Adipocyte (in vitro differentiated cells): ENCODE results near the gene MEAK7.

ENCODE experiments used
- DNase-seq: peaks from one replicate; pipeline ENCODE4 v3.0.0-alpha.2; 2015; ENCODE audit warnings: low read depth
- H3K27me3 ChIP-seq: replicated peaks from 2 replicates; pipeline ENCODE4 v1.7.0; 2013; ENCODE audit warnings: mild to moderate bottlenecking, low read length, moderate library complexity; ENCODE audit not compliant: control insufficient read depth, insufficient read depth
- H3K36me3 ChIP-seq: 2 replicates; pipeline ENCODE4 v1.7.0; 2013; ENCODE audit warnings: low read length, mild to moderate bottlenecking, moderate library complexity; ENCODE audit not compliant: control insufficient read depth, insufficient read depth, severe bottlenecking
- H3K4me1 ChIP-seq: 2 replicates; pipeline ENCODE4 v1.7.0; 2013; ENCODE audit warnings: mild to moderate bottlenecking, low read length, moderate library complexity; ENCODE audit not compliant: control insufficient read depth, insufficient read depth
- H3K4me3 ChIP-seq: 2 replicates; pipeline ENCODE4 v1.7.0; 2013; ENCODE audit warnings: mild to moderate bottlenecking, low read length, moderate library complexity
- H3K9ac ChIP-seq: 2 replicates; pipeline ENCODE4 v1.7.0; 2013; ENCODE audit warnings: mild to moderate bottlenecking, low read length, moderate library complexity
- H3K9me3 ChIP-seq: 2 replicates; pipeline ENCODE4 v1.7.0; 2013; ENCODE audit warnings: mild to moderate bottlenecking, low read length, moderate library complexity; ENCODE audit not compliant: control insufficient read depth

Gene MEAK7

DNA sequence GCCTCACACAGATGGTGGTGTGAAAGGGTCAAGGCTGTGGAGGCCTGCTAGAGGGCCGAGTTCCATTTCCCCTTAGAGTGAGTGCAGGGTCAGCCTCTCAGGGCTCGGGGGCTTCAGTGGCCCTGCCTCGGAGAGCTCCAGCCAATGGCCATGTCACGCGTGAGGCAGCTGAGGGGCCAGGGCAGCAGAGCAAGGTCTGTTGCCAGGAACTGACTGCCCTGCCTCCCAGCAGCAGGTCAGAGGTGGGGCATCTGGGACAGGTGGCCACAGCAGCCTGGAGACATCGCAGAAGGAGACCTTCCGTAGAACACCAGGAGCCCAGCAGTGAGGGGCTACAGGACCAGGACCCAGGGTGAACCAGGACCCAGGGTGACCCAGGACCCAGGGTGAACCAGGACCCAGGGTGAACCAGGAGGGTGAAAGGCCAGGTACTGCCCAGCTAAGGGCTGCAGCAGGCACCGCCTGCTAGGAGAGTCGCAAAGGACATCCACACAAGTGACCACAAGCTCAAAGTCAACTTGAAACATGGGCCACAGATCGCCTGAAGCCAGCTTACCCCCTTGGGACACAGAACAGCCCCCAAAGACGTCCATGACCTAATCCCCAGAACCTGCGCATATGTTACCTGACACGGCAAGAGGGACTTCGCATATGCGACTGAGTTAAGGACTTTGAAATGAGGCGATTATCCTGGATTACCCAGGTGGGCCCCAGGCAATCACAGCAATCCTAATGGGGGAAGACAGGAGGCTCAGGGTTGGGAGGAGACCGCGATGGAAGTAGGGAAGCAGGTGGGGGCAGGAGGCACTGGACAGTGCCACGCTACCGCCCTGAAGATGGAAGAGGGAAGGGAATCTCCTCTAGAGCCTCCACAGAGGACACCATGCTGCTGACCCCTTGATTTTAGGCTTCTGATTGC is 4.8 kb upstream of the MEAK7 start:
- Histone ChIP-seq H3K27me3 (no peaks in the 10 kb centered on the region), H3K9ac (no peak overlapping the region), H3K4me3 (no peak overlapping the region), H3K36me3 (no peaks in the 10 kb centered on the region), H3K9me3 (no peaks in the 10 kb centered on the region), H3K4me1 (peaks cover 12% of the 10 kb centered on the region)
- no peak for DNase-seq

DNA sequence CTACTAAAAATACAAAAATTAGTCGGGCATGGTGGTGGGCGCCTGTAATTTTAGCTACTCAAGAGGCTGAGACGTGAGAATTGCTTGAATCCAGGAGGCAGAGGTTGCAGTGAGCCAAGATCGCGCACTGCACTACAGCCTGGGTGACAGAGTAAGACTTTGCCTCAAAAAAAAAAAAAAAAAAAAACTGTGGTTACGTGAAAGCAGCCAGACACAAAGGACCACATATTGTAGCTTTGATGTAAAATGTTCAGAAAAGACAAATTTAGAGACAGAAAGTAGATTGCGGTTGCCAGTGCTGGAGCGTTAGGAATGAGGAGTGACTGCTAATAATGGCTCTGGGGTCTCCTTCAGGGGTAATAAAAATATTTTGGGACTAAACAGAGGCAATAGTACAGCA is 4.0 kb upstream of the MEAK7 start:
- H3K4me3 ChIP-seq, result no peak overlapping the region
- no peaks in the 10 kb centered on the region for H3K9me3 ChIP-seq
- H3K9ac ChIP-seq, result no peak overlapping the region
- H3K4me1 ChIP-seq, result peaks cover 18% of the 10 kb centered on the region
- no peaks in the 10 kb centered on the region for H3K27me3 ChIP-seq
- H3K36me3 ChIP-seq, result no peaks in the 10 kb centered on the region
- DNase-seq, result no peak

DNA sequence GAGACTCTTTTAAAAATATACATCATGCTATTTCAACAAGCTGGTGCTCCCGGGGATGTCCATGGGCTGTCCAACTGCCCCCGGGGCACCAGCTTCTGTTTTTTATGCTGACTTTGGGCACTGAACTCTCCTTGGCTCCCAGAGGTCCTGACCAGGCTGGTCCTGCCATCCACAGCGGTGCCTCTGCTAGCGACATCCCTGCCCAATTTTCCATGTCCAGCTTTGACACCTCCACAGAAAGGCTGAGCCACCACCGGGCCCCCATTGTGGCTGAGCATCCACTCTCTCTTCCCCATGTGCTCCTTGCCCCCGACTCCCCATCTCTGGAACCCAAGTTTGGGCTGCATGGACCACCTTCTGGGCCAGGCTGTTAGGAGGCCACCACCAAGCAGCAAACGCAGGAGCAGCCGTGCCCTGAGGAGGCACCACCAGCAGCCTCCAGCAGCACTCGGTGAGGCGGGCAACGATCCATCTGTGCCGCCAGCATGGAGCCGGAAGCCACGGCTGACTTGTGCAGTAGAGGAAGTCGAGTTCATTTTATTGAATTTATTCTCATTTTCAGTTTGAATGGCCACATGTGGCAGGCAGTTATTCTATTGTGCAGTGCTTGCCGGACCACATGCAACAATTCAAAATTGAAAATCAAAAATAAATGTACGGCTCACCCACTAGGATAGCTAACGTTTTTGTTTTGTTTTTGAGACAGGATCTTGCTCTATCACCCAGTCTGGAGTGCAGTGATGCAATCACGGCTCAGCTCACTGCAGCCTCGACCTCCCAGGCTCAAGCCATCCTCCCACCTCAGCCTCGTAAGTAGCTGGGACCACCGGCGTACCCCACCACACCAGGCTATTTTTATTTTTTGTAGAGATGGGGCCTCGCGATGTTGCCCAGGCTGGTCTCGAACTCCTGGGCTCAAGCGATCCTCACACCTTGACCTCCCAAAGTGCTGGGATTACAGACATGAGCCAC is 2.8 kb upstream of the MEAK7 start:
- H3K4me3 ChIP-seq, result no peak overlapping the region
- peaks cover 2% of the 10 kb centered on the region for H3K36me3 ChIP-seq
- peaks cover 23% of the 10 kb centered on the region for H3K4me1 ChIP-seq
- H3K9ac ChIP-seq, result no peak overlapping the region
- H3K27me3 ChIP-seq, result no peaks in the 10 kb centered on the region
- DNase-seq, result no peak
- no peaks in the 10 kb centered on the region for H3K9me3 ChIP-seq

DNA sequence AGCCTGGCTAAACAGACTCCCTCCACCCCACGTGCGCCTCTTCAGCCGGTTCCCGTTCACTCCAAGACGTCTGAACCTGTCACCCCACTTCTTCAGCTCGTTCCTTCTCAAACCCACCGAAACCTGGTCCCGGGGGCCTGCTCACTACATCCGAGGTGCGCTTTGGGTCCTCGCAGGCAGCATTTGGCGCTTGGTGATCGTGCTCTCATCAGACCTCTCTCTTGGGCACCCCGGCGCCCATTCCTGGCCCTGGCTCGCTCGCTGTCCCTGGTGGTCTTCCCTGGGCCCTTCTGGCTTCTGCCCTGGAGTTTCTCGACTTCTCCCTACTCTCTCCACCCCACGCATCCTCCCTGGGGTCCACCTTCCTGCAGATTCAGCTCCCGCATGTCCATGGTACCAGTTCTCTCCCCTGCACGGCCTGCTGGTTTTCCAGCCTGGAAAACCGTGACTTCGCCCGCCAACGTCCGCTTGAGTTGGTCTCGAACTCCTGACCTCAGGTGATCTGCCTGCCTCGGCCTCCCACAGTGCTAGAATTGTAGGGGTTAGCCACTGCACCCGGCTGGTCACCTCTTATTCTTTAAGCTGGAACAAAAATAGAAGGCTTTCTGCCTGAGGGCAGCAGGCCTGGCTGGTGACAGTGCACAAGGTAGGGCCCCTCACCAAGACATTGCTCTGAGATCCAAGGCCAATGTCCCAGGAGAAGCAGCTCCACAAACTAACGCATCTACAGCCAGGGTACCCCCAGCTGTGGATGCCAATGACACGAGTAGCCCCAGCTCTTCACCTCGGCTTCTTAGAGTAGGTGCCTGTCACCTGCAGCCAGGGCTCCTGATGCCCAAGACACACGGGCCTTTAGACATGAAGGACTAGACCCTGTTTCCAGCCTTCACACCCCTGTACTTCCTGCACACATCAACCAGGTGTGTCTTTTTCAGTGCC is 1.1 kb upstream of the MEAK7 start:
- peaks cover 18% of the 10 kb centered on the region for H3K4me1 ChIP-seq
- no peaks in the 10 kb centered on the region for H3K27me3 ChIP-seq
- H3K36me3 ChIP-seq, result peaks cover 4% of the 10 kb centered on the region
- H3K9ac ChIP-seq, result peak overlapping the region; percentile 88
- peak overlapping the region; percentile 86 for H3K4me3 ChIP-seq
- no peaks in the 10 kb centered on the region for H3K9me3 ChIP-seq
- no peak for DNase-seq

DNA sequence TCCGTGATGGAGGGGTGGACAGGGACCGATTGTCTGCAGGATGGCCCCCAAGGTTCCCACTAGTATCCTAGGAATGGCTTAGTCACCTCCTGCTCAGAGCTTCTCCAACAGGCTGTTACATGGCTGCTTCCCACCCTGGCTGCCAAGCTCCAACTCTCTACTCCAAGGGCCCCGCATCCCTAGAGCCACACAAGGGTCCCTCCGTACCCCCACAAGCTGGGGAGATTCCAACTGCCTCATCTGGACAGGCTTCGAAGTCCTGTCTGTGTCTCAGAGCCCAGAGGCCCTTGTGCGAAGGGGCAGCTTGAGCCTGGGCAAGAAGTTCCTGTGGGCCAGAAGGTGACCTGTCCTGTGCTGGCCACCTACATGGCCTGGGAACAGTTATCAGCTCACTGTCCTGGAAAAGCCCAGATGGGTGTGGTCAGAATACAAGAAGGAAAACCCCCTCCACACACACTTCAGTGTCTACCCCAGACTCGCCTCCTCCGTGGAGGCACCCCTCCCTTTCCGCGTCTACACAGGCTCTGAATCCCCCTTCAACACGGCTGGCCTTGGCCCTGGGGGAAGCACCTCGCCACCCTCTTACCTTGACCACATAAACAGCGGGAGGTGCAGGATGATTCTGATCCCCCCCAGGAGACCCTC is 586 bp downstream of the MEAK7 start:
- no peaks in the 10 kb centered on the region for H3K27me3 ChIP-seq
- no peaks in the 10 kb centered on the region for H3K9me3 ChIP-seq
- peak overlapping the region; percentile 86 for H3K4me3 ChIP-seq
- peak overlapping the region; percentile 80 for H3K9ac ChIP-seq
- peaks cover 4% of the 10 kb centered on the region for H3K36me3 ChIP-seq
- H3K4me1 ChIP-seq, result peaks cover 18% of the 10 kb centered on the region
- peak; percentile 28 for DNase-seq

DNA sequence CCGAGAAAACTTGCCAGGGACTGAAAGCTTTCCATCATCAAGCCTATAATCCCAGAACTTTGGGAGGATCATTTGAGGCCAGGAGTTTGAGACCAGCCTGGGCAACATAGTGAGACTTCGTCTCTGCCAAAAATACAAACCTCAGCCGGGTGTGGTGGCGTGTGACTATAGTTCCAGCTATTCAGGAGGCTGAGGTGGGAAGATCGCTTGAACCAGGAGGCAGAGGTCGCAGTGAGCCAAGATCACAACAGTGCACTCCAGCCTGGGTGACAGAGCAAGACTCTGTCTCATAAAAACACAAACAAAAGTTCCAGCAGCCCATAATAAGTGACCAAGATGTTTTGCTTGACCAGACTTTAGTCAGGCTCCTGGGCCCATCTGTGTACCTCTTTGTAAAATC is 1.9 kb downstream of the MEAK7 start:
- Histone ChIP-seq H3K4me1 (peaks cover 18% of the 10 kb centered on the region), H3K27me3 (no peaks in the 10 kb centered on the region), H3K36me3 (peaks cover 9% of the 10 kb centered on the region), H3K9me3 (no peaks in the 10 kb centered on the region), H3K9ac (no peak overlapping the region), H3K4me3 (no peak overlapping the region)
- no peak for DNase-seq

DNA sequence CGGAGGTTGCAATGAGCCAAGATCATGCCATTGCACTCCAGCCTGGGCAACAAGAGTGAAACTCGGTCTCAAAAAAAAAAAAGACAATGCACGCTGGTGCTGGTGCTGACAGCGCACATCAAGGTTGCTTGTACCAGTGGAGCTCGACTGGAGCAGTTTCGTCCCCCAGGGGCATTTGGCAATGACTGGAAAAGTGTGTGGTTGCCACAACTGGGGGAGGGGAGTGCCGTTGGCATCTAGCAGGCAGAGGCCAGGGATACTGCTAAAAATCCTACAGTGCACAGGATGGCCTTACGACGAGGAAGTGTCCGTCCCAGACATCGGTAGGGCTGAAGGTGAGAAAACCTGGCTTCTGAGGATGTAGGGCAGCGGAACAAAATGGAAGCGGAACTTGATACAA is 2.4 kb downstream of the MEAK7 start:
- DNase-seq, result no peak
- H3K36me3 ChIP-seq, result peaks cover 14% of the 10 kb centered on the region
- no peak overlapping the region for H3K9ac ChIP-seq
- H3K27me3 ChIP-seq, result no peaks in the 10 kb centered on the region
- no peaks in the 10 kb centered on the region for H3K9me3 ChIP-seq
- H3K4me1 ChIP-seq, result peaks cover 18% of the 10 kb centered on the region
- no peak overlapping the region for H3K4me3 ChIP-seq

DNA sequence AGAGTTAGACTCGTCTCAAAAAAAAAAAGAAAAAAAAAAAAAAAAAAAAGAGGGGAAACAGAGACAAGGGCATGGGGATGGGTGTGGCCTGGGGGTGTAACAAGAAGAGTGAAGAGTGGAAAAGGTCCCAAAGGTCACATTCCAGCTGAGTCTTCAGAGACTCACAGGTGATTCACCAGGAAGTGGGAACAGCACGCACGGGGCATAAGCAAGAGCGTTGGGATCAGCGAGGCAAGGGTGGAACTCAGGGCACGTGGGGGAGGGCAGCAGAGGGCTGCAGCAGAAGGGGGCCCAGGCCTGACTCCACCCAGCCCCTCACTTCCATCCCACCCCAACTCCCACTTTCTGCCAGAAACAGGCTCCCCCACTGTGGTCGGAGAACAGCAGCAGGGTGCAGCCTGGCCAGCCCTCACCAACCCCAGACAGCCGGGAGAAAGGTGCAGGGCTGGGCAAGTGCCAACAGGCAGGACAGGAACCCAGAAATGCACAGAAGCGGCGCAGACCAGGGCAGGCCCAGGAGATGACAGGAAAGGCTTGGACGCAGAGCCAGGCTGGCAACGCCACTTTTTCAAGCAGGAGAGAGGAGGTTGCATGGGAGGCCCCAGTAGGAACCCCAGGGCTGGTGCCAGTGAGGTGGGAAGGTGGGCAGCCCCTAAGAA is 3.3 kb downstream of the MEAK7 start:
- Histone ChIP-seq H3K9ac (no peak overlapping the region), H3K9me3 (no peaks in the 10 kb centered on the region), H3K4me1 (peaks cover 18% of the 10 kb centered on the region), H3K36me3 (peaks cover 23% of the 10 kb centered on the region), H3K4me3 (no peak overlapping the region), H3K27me3 (no peaks in the 10 kb centered on the region)
- no peak for DNase-seq

DNA sequence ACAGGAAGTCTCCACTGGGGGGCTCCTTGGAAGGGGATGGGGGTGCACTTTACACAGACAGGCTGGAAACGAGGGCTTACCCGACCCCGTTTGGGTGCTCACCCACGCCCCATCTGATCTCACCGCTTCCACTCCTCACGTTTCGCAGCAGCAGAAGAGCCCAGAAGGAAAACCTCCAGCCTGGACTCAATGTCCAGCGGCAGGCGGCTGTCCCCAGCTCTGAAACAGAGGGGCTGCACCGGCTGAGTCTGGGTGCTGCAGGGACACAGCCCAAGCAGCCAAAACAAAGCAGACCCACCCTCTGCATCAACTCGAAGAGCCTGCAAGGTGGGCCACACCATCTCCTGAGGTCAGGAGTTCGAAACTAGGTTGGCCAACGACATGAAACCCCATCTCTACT is 3.9 kb downstream of the MEAK7 start:
- Histone ChIP-seq H3K36me3 (peaks cover 29% of the 10 kb centered on the region), H3K27me3 (no peaks in the 10 kb centered on the region), H3K9me3 (no peaks in the 10 kb centered on the region), H3K9ac (no peak overlapping the region), H3K4me3 (no peak overlapping the region), H3K4me1 (peaks cover 18% of the 10 kb centered on the region)
- DNase-seq, result no peak

DNA sequence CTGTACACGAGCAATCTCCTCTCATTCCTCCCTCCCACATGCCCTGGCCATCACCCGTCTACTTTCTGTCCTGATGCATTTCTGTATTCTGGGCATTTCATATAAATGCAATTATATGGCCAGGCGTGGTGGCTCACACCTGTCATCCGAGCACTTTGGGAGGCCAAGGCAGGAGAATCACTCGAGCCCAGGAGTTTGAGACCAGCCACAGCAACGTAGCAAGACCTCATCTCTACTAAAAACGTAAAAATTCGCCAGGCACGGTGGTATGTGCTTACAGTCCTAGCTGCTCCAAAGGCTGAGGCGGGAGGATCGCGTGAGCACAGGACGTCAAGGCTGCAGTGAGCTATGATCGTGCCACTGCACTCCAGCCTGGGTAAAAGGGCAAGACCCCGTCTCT is 4.8 kb downstream of the MEAK7 start:
- no peaks in the 10 kb centered on the region for H3K27me3 ChIP-seq
- H3K4me1 ChIP-seq, result peaks cover 10% of the 10 kb centered on the region
- H3K9ac ChIP-seq, result no peak overlapping the region
- peaks cover 38% of the 10 kb centered on the region for H3K36me3 ChIP-seq
- no peak overlapping the region for H3K4me3 ChIP-seq
- no peak for DNase-seq
- no peaks in the 10 kb centered on the region for H3K9me3 ChIP-seq
